ENCODE measurements around the gene PASK.

GRCh38 chr2:241063093-241063551, 86.2 kb downstream of the PASK start:
- TF ChIP-seq, protein P1, sequence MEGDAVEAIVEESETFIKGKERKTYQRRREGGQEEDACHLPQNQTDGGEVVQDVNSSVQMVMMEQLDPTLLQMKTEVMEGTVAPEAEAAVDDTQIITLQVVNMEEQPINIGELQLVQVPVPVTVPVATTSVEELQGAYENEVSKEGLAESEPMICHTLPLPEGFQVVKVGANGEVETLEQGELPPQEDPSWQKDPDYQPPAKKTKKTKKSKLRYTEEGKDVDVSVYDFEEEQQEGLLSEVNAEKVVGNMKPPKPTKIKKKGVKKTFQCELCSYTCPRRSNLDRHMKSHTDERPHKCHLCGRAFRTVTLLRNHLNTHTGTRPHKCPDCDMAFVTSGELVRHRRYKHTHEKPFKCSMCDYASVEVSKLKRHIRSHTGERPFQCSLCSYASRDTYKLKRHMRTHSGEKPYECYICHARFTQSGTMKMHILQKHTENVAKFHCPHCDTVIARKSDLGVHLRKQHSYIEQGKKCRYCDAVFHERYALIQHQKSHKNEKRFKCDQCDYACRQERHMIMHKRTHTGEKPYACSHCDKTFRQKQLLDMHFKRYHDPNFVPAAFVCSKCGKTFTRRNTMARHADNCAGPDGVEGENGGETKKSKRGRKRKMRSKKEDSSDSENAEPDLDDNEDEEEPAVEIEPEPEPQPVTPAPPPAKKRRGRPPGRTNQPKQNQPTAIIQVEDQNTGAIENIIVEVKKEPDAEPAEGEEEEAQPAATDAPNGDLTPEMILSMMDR (IDR thresholded peaks at IDR 0.05), result no peak
- no peak for TF ChIP-seq POLR2A (IDR thresholded peaks at IDR 0.05)
- TF ChIP-seq EP300 (IDR thresholded peaks at IDR 0.05), result no peak
